Neural crest cell (in vitro differentiated cells): Measurements from ENCODE around the gene ENTPD8. TPM values are rescaled to one million over a fixed set of nuclear protein-coding genes. Genes with fewer than 3 reads are reported as not detected.

Source experiments
- DNase-seq: peaks from one replicate; pipeline ENCODE4 v3.0.0; 2021; ENCODE audit warnings: low read depth, mixed read lengths, low spot score
- H3K27ac Mint-ChIP-seq: one replicate; pipeline ENCODE4 v1.8.0; 2021; ENCODE audit warnings: mild to moderate bottlenecking, mixed read lengths; ENCODE audit not compliant: unreplicated experiment
- H3K27me3 Mint-ChIP-seq: 2 replicates; pipeline ENCODE4 v1.8.0; 2021; ENCODE audit warnings: low read depth, mild to moderate bottlenecking, mixed read lengths
- H3K36me3 Mint-ChIP-seq: 2 replicates; pipeline ENCODE4 v1.8.0; 2021; ENCODE audit warnings: low read depth, mild to moderate bottlenecking, mixed read lengths
- H3K4me1 Mint-ChIP-seq: 2 replicates; pipeline ENCODE4 v1.8.0; 2021; ENCODE audit warnings: mixed read lengths
- H3K4me3 Mint-ChIP-seq: one replicate; pipeline ENCODE4 v1.8.0; 2021; ENCODE audit warnings: mild to moderate bottlenecking, mixed read lengths
- H3K9me3 Mint-ChIP-seq: 2 replicates; pipeline ENCODE4 v1.8.0; 2021; ENCODE audit warnings: mixed read lengths
- CTCF ChIP-seq: fragments of 200-600 bp; sonication (generic); conservative IDR thresholded peaks from 2 replicates; pipeline ENCODE4 v1.5.0; 2021; ENCODE audit warnings: antibody characterized with exemption, mild to moderate bottlenecking
- total RNA-seq: library from RNA; stranded (reverse); gene quantifications from 2 replicates; pipeline ENCODE4 v1.2.1, GENCODE V29; 2021

The ENTPD8 gene
- total RNA-seq, 1 donor from 2014 or later = 0.12 TPM

GRCh38 chr9:137392232-137393007, 48.7 kb downstream of the ENTPD8 start:
- TF ChIP-seq CTCF = no peak
- Mint-ChIP-seq H3K27ac (no peak overlapping the region), H3K27me3 (no peaks in the 10 kb centered on the region), H3K36me3 (peaks cover 2% of the 10 kb centered on the region), H3K9me3 (no peaks in the 10 kb centered on the region), H3K4me3 (no peak overlapping the region), H3K4me1 (peaks cover 4% of the 10 kb centered on the region)
- DNase-seq = no peak

- Mint-ChIP-seq H3K9me3 (no peaks in the 10 kb centered on the region), H3K27me3 (no peaks in the 10 kb centered on the region), H3K4me1 (peaks cover 4% of the 10 kb centered on the region), H3K27ac (no peak overlapping the region), H3K4me3 (no peak overlapping the region), H3K36me3 (no peaks in the 10 kb centered on the region)
- DNase-seq = no peak
- TF ChIP-seq CTCF = no peak
Measured at GRCh38 chr9:137391411-137391754, 49.8 kb downstream of the ENTPD8 start.

DNA sequence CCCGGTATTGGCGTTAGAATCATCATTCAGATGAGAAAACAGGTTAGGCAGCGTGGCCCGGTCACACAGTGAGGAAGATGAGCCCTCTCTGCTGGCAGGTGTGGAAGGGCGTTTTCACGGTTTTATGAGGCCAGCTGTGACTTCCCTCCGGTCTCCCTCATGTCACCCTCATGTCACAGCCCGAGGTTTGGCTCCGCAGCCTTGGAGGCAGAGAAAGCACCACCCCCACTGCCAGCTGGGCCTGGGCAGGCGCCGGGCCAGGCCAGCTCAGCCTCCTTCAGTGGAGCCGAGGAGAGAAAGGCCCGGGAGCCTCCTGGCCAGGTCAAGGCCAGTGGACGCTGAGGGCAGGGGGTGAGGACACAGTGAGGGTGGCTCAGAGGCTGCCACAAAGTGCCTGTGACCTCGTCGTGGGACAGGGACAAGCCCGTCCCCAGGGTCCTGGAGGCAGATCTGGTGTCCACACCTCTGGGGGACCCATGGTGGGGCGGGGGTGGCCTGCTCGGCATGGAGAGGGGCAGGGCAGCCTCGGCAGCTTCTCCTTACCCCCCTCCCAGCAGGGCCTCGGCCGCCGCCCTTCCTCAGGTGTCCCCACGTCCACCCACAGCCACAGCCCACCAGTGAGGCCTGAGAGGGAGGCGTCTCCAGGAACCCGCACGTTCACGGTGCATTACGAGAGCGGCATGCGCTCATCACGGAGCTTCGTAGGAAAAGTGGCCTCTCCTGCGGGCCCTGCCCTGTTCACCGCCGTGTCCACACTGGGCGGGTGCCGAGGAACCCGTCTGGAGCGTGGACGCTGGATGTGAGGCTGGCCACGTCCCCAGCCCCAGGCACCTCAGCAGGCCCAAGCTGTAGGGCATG, 50.4 kb downstream of the ENTPD8 start:
- H3K36me3 Mint-ChIP-seq = no peaks in the 10 kb centered on the region
- no peak for DNase-seq
- H3K27ac Mint-ChIP-seq = no peak overlapping the region
- H3K9me3 Mint-ChIP-seq = no peaks in the 10 kb centered on the region
- H3K4me3 Mint-ChIP-seq = no peak overlapping the region
- H3K4me1 Mint-ChIP-seq = peaks cover 4% of the 10 kb centered on the region
- H3K27me3 Mint-ChIP-seq = no peaks in the 10 kb centered on the region
- TF ChIP-seq CTCF = no peak

- Mint-ChIP-seq H3K9me3 (no peaks in the 10 kb centered on the region), H3K27ac (no peak overlapping the region), H3K27me3 (no peaks in the 10 kb centered on the region), H3K36me3 (no peaks in the 10 kb centered on the region), H3K4me3 (no peak overlapping the region), H3K4me1 (peaks cover 7% of the 10 kb centered on the region)
- no peak for DNase-seq
- TF ChIP-seq CTCF = no peak
Measured at GRCh38 chr9:137389428-137389746, 51.8 kb downstream of the ENTPD8 start.

- H3K27me3 Mint-ChIP-seq = no peaks in the 10 kb centered on the region
- H3K4me1 Mint-ChIP-seq = peaks cover 12% of the 10 kb centered on the region
- H3K36me3 Mint-ChIP-seq = no peaks in the 10 kb centered on the region
- TF ChIP-seq CTCF = no peak
- H3K27ac Mint-ChIP-seq = no peak overlapping the region
- DNase-seq = no peak
- no peak overlapping the region for H3K4me3 Mint-ChIP-seq
- no peaks in the 10 kb centered on the region for H3K9me3 Mint-ChIP-seq
Measured at GRCh38 chr9:137388589-137389427, 52.3 kb downstream of the ENTPD8 start.
